GM21786 (cell line): ENCODE data around the gene RHBDD3.

Experiments
- ATAC-seq: cut with Tn5 transposase; IDR thresholded peaks from one replicate; pipeline ENCODE4 v1.9.1; 2021; ENCODE audit not compliant: unreplicated experiment

RHBDD3 gene

DNA sequence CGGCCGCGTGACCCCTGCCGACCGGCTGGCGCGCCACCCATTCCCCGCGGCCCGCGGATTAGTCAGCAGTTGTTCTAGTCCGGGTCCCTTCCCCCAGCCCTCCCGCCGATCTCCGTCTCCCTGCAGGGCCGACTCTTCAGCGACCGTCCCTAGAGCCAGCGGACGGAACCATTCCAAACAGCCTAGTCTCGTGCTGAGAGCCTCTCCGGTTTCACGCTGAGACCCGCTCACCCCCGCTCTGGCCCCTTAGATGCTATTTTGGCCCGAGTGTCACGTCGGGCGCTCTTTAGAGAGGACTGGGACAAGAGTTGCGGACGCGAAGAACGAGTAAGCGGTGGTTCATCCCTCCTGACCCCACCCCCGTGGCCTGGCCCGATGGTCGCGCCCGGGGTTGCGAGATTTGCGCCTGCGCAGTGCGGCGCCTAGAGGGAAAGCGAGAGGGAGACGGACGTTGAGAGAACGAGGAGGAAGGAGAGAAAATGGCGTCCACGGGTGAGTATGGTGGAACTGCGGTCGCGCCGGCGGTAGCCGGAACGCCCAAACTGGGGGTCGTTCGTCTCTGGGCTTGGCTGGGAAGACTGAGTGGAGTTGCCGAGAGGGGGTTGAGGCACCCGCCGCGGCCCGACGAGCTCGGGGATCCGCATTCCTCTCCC lies at the start of gene RHBDD3, which contains the start of gene EWSR1:
Gene RHBDD3 (minus strand): TSS at position 124 of the 653 bp plus-strand sequence. CDS start 2,355 bp downstream, outside the sequence.
Gene EWSR1 (plus strand): TSS at position 411 of the 653 bp plus-strand sequence. CDS start 69 bp downstream, at position 480.
- ATAC-seq = peak; percentile 74

DNA sequence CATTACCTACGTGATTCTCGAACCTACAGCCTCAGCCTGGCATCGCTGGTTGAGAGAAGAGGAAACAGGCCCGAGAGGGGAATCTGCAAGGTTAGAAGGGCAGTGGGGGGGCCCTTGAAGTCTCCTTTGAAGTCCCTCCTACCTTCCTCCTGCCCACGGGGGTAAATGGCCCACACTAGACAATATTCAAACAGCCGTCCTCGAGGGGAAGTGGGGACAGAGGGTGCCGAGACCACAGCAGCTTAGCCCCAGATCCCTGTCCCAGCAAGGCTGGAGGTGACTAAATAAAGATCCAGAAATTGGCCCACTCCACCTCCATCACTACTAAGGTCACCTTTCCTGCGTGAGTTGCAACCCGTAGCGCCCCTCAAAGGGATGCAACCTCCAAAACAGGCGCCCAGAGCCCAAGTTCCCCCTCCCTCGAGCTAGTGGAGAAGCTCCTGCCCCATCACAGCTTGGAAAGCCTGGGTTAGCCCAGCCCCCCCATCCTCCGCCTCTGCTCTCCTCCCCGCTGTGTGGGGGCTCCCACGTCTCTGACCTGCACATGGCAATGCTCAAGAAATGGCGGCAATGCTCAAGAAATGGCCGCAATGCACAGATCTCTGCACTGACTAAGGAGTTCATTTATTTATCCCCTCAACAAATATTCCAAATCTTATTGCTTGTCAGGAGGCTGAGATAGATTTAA lies 48.5 kb upstream of the RHBDD3 start:
- no peak for ATAC-seq

DNA sequence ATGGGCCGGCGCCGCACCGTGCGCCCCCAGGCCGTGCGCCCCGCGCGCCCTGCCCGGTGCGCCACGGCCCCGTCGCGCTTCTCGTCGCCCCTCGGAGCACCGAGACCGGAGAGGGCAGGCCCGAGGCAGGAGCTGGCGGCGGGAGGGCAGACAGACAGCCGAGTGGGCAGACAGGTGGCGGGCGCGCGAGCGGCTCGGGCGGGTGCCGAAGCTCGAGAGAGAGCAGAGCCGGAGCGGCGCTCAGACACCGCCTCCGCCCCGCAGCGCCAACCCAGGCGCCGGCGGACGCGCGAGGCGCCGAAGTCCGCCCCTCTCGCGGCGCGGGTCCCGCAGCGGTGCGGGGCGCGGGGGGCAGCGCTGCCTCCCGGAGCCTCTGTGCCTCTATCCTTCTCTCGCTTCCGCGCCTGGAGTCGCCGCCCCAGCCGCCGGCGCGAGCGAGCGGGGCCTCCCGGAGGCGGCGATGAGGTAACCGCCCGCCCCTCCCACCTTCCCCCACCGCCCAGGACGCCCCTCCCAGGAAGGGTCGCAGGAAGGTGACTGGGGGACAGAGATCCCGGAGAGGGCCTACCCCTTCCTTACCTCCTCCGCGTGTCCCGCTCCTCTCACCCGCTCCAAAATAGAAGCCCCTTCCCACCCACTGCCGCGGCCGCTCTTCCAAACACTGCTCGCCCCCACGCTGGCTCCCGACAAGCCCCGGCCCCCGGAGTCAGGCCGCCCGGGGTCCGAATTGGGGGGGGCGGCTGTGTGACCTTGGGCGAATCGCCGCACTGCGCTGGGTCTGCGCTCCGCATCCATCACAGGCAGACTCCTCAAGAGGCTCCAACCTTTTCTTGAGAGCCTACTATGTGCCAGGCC lies 47.7 kb upstream of the RHBDD3 start, which contains the start of gene RASL10A:
Gene RASL10A (minus strand): TSS at position 412 of the 855 bp plus-strand sequence. CDS start 451 bp downstream, outside the sequence.
- ATAC-seq = no peak

DNA sequence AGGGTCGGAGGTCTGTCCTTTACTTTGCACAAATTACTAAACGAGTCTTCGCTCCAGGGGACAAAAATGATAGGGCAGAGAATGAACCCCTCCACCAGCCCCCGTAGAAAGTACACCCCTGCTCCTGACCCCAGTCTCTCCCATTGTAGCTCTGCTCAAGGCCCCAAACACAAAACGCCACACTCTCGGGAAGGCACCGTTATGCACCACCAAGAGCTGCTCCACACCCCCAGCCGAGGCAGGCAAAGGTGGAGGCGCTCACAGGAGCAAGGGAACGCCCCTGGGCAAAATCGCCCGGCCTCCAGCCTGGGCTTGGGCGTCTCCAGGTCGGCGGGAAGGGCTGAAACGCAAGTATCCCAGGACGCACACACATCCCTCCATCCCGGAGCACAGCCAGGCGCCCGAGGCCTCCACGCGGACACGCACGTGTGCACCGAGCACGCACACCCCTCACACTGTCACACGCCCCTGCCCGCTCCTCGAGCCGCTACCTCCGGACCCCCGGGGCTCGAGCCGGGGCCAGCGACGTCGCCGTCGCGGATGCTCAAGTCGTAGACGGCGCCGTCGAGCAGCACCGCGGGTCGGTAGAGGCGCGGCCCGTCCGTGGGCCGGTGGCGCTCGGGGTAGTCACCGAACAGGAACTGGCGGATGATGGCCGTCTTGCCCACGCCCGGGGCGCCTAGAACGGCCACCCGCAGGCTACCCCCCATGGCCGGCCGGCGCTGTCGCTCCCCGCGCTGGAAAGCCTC lies 46.9 kb upstream of the RHBDD3 start:
- ATAC-seq = no peak

DNA sequence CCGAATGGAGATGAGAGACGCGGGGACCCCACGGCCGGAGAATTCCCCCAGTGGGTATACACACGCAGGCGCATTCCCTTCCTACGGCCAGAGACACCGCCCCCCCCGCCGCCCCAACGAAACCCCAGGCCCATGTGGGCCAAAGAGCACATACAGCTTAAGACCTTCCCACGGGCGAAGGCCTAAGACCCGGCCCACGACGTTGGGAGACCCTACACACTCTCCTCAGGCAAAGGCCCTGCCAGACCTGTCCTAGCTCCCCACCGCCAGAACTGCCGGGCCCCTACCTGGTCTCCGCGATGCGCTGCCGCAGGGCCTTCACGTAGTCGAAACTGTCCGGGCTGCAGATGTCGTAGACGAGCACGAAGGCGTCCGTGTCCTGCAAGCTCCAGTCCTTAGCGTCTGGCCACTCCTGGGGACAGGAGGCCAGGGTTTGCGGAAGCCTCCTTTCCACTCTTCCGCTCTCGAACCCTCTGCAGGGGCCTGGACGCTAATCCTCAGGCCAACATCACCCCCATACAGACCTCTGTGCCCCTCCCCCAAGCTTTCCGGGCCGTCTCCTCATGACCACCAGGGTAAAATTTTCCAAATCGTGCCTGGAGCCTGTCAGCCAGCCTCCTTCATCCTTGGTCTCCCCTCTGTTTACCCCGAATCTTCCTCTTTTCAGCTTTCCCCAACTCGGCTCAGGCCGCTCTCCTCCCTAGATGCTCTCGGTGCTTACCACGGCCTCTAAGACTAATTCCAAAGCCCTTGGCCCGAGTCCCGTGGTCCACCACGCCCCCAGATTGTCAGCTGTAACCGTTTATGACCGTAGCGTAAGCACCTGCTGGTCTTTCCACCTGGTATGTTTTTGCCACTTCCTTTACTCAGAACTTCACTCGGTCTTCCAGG lies 46.0 kb upstream of the RHBDD3 start:
- ATAC-seq = no peak

DNA sequence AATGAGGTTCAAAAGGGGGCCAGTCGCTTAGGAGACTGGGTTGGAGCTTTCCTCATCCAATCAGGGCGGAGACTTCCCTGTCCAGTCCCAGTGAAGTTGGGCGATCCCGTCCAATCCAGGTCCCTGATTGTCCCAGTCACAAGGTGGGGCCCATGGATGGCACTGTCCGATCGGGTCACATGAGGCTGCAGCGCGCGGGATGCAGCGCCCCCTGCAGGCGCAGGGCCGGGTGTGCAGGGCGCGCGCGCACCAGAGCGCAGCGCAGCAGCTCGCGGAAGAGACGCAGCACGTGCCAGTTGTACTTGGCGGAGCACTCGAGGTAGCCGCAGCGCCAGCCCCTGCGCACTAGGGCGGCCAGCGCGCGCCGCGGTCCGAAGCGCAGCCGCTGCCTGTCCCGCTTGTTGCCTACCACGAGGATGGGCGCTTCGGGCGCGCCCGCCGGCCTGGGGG lies 45.4 kb upstream of the RHBDD3 start:
- ATAC-seq = no peak

DNA sequence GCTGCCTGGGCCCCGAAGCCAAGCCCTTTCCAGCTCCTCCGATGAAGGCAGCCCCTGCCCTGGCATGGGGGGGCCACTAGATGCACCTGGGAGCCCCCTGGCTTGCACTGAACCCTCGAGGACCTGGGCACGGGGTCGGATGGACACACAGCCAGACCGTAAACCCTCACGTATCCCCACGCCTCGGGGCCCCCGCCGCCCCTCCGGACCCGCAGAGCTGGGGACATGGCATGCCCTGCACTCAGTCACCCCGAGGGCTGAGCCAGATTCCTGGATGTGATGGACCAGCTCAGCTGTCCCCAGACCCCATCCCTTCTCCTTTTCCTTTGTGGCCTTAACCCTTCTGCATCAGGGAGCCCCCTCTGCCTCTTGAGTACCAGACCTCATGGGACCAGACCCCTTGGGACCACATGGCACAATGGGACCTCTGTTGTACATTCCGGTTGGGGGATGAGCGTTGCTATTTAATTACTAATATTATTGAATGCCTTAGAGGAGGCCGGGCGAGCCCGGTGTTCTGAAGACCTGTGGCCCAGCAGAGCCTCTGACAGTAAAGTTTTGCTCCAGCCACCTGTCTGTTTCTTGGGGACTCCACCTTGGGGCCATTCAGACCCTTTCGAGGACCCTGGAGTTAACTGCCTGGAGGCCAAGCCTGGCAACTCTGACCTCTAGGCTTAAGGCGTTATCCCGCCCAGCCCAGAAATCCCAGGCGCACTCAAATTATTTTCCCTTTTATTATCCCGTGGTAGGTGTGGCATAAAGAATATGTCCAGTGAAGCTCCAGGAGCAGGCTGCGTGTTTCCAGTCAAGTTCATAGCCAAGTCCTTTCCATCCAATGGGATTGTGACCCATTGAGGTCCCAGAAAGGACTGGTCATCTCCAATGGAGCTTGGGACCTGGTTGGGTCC lies 44.7 kb upstream of the RHBDD3 start:
- no peak for ATAC-seq

DNA sequence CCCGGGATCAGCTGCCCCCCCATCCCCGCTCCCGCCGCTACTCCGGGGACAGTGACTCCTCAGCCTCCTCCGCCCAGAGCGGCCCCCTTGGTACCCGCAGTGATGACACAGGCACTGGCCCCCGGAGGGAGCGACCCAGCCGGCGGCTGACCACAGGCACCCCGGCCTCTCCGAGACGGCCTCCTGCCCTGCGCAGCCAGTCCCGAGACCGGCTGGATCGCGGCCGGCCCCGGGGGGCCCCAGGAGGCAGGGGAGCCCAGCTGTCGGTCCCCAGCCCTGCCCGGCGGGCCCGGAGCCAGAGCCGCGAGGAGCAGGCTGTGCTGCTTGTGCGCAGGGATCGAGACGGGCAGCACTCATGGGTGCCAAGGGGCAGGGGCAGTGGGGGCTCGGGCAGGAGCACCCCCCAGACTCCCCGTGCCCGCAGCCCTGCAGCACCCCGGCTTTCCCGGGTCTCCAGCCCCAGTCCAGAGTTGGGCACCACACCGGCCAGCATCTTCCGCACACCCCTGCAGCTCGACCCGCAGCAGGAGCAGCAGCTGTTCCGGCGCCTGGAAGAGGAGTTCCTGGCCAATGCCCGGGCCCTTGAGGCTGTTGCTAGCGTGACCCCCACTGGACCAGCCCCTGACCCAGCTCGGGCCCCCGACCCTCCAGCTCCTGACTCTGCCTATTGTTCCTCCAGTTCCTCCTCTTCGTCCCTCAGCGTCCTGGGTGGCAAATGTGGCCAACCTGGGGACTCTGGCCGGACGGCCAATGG lies 43.9 kb upstream of the RHBDD3 start:
- no peak for ATAC-seq

DNA sequence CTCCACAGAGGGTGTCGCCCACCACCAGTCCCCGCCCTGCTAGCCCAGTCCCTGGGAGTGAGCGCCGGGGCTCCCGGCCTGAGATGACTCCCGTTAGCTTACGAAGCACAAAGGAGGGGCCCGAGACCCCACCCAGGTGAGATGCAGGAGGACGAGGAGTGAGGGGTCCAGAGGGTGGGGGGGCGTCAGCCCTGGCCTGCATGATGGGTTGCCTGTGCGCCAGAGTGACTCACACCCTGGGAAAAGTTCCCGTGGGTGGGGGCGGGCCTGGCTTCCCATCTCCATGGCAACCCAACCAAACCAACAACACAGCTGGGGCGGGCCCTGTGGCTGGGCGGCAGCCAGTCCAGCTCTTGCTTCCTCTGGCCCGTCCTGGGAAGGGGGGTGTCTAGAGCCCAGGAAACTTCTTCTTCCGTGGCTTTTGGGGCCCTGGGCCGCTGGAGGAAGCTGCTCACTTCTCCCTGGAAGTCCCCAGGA lies 43.1 kb upstream of the RHBDD3 start:
- no peak for ATAC-seq

DNA sequence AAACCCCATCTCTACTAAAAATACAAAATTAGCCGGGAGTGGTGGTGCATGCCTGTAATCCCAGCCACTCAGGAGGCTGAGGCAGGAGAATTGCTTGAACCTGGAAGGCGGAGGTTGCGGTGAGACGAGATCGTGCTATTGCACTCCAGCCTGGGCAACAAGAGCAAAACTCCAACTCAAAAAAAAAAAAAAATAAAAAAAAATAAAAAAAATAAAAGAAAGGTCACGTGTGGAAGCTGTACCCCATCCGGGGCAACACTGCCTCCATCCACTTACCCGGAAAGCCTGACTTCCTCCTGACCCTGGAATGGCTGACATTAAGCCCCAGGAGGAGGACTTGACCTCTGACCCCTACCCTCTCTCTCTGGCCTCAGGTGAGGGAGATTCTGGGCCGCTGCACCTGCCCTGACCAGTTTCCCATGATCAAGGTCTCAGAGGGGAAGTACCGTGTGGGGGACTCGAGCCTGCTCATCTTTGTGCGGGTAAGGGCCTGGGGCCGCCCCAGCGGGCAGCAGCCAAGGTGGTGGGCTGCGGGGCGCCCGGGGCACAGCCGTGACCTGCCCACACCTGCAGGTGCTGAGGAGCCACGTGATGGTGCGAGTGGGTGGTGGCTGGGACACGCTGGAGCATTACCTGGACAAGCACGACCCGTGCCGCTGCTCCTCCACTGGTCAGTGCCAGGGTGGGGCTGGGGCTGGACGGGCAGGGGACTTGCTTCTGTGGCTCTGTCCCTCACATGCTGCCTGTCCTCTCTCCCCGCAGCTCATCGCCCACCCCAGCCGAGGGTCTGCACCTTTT lies 42.5 kb upstream of the RHBDD3 start:
- no peak for ATAC-seq

DNA sequence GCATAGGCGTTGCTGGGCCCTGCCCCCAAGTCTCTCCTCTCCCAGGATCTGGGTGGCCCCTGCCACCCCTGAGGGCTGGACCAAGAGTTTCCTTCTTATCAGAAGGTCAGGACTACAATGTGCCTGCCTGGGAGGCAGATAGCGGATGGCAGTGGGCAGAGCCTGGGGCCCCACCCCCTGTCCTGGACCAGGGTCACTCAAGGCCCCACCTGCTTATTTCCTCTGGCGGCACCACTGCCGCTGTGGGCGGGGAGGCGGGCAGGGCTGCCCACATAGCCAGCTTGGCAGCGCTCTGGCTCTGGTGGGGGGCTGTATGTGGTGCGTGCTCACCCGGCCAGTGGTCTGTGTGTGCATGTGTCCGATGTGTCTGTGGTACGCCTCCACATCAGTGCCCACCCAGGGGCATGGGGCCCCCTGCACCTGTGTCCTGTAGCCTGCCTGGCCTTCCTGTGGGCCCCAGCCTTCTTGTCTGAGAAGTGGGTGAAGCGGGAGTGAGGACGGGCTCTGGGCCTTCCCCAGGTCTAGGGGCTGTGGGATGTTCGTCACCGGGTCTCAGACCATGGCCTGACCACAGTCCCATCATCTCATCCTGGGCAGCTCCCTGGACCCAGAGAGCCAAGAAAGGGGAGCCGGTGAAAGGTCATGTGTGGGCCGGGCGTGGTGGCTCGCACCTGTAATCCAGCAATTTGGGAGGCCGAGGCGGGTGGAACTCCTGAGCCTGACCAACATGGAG lies 41.7 kb upstream of the RHBDD3 start:
- no peak for ATAC-seq

DNA sequence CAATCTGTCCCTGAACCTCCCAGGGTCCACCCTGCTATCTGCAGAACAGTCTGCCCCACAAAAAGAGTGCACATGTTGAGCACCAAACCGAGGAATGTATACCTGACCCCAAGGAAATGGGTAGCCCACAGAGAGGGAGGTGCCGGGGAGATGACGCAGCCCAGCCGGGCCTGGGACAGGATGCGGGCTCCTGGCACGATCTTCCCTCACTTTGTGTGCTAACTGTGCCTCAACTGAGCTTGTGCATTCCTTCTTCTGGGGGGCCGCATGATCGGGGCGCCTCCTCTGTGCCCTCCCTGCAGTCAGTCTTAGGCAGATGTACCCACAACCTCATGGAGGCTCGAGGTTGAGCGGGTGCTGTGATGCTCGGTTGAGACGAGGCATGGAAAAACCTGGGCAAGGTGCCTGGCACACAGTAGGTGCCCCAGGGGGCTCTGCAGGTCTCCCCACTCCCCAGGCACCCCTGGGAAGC lies 41.0 kb upstream of the RHBDD3 start:
- ATAC-seq = no peak

DNA sequence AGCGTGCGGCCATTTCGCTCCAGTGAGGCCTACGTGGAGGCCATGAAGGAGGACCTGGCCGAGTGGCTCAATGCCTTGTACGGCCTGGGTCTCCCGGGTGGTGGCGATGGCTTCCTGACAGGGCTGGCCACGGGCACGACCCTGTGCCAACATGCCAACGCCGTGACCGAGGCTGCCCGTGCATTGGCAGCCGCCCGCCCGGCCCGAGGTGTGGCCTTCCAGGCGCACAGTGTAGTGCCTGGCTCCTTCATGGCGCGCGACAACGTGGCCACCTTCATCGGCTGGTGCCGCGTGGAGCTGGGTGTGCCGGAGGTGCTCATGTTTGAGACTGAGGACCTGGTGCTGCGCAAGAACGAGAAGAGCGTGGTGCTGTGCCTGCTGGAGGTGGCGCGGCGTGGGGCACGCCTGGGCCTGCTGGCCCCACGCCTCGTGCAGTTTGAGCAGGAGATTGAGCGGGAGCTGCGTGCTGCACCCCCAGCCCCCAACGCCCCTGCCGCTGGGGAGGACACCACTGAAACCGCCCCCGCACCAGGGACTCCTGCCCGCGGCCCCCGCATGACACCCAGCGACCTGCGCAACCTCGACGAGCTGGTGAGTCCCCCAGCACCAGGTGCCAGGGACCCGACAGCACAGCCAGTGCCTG lies 40.5 kb upstream of the RHBDD3 start:
- no peak for ATAC-seq

DNA sequence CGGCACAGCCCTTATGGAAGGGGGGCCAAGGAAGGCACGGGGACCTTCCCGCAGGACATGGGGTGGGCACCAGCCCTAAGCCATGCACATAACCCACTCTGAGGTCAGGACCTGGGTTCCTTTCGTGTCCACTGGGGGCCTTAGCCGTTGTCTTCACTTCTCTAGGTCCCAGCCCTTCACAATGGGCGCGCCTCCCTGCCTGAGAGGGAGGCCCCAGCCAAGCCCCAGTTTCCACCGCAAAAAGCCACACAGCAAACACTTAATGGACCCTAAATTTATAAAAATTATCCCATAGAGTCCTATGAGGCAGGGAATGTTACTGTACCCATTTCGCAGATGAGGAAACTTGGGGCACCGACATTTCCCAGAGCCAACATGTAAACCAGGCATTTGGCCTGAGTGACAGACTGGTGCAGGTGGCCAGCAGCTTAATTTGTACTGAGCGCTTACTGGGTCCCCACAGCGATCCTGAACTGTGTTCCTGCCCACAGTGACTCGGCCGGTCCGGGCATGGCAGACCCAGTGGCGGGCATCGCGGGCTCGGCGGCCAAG lies 39.9 kb upstream of the RHBDD3 start:
- no peak for ATAC-seq

DNA sequence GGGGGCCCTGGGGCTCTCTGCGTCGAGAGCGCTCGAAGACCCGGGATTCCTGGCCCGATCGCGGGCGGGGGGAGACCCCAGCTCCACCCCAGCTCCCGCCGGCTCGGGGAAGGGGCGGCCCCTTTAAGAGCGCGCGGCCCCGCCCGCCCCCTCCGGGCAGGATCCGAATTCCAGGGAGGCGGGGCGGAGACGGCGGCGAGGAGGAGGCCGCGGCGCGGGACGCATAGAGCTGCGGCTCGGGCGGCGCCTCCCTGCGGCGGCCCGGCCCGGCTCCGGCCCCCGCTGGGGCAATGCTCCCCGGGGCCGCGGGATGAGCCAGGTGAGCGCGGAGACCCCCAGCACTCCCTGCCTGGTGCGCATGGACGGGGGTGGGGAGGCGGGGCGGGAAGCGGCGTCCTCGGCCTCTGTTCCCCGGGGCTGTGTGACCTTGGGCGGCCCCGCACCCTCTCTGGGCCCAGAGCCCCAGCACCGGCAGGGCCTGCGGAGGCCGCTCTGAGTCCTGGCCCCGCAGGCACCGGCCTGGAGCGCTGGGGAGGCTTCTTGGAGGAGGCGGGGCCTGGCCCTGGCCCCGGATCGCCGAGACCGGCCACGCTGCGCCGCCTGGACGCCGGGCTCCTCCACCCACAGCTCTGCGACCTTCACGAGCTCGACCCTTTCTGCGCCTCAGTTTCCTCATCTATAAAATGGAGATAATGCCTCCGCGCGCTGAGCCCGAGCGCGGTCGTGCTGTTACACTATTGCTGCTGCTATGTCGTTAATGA lies 39.2 kb upstream of the RHBDD3 start:
- no peak for ATAC-seq
